GM10266 (cell line): ENCODE measurements around the gene RAD50.

Experiments used
- DNase-seq: peaks from one replicate; pipeline ENCODE4 v3.0.0; 2012; ENCODE audit errors: extremely low spot score
- TF ChIP-seq, protein P1 (sequence below): IDR thresholded peaks from 2 replicates; pipeline ENCODE4 v1.5.1; 2012; ENCODE audit warnings: mild to moderate bottlenecking, low read depth; ENCODE audit not compliant: control insufficient read depth, insufficient read depth; ENCODE audit errors: missing control alignments

The RAD50 gene

DNA sequence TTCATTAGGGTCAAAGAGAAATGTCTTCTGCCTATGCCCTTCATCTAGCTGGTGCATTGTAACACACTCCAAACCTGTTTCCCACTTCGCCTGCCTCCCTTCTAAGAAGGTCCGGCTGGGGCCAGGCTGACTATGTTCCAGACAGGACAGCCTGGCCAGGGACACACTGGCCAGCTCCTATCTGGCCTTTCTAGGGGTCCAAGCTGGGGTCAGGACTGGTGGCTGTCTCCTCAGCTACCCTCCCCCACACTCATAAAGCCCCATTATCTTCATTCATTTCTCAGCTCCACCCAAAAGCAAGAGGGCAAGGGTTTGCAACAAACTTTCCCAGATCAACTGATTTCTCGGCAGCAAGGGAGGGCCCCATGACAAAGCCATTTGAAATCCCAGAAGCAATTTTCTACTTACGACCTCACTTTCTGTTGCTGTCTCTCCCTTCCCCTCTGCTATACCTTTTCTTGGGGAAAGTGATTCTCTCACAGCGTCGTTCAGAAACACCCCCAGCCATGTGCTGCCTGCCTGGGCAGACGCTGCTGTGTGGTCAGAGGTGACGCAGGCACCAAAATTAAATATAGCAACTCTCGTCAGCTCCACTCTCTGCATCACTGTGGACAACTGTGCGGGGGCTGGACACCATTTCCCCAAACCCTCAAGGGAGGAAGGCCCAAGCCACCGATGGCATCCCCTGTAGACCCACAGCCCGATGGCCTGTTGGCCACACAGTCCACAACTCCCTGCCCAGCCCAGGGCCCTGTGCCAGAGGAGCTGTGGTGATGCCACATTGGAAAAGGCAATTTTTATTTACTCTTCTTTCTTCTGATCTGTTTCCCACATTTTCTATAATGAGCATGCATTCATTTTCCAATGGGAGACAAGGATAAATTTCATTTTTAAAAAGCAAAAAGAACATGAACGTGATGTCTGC is 107.3 kb downstream of the RAD50 start:
- TF ChIP-seq, protein P1, sequence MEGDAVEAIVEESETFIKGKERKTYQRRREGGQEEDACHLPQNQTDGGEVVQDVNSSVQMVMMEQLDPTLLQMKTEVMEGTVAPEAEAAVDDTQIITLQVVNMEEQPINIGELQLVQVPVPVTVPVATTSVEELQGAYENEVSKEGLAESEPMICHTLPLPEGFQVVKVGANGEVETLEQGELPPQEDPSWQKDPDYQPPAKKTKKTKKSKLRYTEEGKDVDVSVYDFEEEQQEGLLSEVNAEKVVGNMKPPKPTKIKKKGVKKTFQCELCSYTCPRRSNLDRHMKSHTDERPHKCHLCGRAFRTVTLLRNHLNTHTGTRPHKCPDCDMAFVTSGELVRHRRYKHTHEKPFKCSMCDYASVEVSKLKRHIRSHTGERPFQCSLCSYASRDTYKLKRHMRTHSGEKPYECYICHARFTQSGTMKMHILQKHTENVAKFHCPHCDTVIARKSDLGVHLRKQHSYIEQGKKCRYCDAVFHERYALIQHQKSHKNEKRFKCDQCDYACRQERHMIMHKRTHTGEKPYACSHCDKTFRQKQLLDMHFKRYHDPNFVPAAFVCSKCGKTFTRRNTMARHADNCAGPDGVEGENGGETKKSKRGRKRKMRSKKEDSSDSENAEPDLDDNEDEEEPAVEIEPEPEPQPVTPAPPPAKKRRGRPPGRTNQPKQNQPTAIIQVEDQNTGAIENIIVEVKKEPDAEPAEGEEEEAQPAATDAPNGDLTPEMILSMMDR = no peak
- DNase-seq = peak; percentile 87

DNA sequence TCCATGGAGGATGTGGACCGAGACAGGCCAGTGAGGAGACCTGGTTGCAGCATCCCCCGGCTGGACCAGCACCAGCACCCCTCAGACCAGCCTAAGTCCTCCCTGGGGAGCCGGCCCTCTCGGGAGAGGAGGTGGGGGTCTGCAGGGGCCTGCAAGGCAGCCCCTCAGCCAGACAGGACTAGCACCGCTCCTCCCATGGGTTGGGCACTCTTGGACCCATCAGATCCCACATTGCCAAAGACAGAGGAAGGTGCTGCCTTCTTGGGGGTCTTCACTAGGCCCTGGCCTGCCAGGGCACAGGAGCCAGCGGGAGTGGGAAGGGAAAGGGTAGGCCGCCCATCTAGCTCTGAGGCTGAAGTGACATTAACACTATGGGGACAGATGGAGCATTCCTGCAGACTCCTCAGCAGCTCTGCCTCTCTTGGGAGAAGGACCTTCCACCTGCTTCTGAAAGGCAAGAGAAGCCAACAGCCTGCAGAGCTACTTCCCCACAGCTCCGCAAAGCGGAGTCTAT is 108.0 kb downstream of the RAD50 start:
- TF ChIP-seq, protein P1 = no peak
- no peak for DNase-seq

DNA sequence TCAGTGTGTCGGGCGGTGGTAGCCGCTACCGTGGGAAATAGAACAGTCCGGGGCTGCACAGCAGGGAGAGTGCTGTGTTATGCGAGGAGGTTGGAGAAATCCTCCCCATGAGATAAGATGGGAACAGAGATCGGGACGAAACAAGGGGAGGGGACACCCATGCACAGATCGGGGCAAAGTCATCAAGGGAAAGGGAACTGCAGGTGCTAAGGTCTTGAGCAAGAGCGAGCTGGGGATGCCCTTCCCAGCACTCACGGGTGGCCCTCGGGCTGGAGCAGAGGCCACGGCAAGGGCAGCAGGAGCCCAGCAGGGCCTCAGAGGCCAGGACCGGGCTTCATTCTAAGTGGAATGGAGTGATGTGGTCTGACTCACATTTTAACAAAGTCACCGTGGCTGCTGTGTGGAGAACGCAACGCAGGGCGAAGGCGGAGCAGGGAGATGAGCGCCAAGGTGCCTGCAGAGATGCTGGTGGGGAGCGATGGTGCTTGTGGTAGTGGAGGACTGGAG is 108.8 kb downstream of the RAD50 start:
- no peak for DNase-seq
- TF ChIP-seq, protein P1 = no peak

DNA sequence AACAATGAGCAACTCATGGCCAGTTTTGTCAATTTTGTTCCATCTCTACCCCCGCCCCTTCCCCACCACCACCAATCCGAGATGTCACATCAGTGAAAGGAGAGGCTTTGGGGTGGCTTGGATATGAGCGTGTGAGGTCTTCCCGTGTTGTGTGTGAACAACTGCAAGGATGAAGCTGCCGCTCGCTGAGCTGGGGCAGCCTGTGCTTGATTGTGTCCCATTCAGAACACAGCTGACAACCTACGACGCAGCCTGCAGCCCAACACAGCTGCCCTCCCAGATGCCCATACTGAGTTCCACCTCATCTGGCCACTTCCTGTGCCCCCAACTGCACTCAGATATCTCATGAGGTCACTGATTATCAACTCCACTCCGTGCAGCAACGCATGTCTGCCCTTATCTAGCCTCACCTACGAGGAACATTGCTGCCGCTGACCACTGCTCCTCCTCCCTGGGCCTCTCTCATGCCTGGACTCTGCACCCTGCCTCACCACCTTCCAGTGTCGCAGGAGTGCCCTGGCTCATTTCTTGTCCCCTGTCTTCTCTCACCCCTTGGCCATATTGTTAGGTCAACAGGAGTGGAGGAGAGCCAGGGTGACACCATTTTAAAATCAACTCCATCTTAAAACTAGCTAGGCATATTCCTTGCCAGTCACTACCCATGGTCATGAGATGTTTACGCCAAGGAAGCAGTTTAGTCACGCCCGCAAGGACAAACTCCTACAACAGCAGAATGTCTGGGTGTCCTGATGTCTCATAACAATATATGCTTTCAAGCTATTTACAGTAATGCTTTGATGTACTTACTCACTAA is 109.7 kb downstream of the RAD50 start:
- TF ChIP-seq, protein P1 = no peak
- no peak for DNase-seq

DNA sequence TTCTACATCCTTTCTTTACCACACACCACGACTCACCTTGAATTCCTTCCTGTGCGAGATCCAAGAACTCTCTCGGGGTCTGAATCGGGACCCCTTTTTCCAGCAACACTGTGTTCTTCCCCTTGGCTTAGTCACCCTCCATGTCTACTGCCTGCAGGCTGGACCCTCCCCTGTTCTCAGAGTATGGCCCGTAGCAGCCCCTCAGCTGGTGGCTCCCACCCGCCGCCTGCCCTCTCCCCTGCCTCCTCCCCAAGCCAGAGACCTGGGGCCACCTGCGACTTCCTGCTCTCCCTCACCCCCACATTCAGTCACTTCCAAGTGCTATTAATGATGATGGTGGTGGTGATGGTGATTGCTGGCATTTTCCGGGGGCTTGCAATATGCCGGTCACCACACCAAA is 110.5 kb downstream of the RAD50 start:
- TF ChIP-seq, protein P1 = no peak
- DNase-seq = no peak

DNA sequence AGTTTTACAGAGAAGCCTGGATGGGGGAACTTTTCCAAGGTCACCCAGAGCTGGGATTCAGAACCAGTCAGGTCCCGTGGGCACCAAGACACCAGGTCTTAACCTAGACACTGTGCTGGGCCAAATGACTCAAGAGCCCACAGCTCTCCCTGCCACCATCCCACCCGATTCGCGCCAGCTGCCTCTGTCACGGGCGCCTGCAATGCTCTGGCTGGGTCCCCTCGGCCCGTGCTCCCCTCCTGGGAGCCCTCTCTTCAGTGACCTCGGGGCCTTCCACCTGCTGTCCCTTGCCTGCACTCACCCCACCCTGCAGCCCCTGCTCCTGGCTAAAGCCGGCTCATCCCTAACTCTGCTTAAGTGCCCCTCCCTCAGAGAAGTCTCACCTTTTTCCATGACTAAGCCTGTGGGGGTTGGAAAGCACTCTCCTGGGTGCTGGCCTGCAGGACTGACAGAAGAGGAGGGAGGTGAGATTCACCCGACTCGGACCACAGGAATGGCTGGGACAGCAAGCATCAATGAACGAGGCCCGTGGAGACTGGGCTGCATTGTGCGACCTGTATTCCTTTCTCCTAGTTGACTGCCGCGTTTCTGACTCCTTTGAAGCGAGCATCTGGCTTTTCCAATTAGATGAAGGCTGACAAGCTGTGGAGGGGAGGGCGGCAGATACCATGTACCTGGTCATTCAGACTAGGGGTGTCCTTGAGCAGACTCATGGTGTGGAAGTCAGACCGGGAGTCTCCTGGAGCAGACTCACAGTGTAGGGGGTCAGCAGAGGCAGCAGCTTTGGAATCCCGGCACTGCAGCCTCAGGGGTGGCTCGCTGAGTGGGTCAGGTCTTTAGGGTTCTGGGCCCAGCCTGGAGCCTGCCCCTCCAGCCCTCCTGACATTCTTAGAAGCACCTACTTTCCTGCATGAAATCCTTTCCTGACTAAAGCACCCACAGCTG is 111.3 kb downstream of the RAD50 start:
- TF ChIP-seq, protein P1 = no peak
- DNase-seq = no peak
